Astrocyte of the spinal cord (primary cell): ENCODE results near the gene NKX3-2.

ENCODE experiments used
- DNase-seq: peaks from one replicate; pipeline ENCODE4 v3.0.0; 2011; ENCODE audit warnings: low read depth, low spot score
- H3K4me3 ChIP-seq: 2 replicates; pipeline ENCODE4 v1.5.1; 2011; ENCODE audit warnings: low read depth, mild to moderate bottlenecking, low read length, moderate library complexity
- CTCF ChIP-seq: IDR thresholded peaks from 2 replicates; pipeline ENCODE4 v1.5.1; 2012; ENCODE audit warnings: low read depth, mild to moderate bottlenecking, low read length, inconsistent platforms
- in situ Hi-C: cut with HindIII; loops from 2 replicates; pipeline ENCODE4 v1.10.0; 2017; ENCODE audit warnings: low sequenced_read_pairs

NKX3-2 gene

GRCh38 chr4:13493793-13494192, 50.5 kb downstream of the NKX3-2 start:
- no peak for TF ChIP-seq CTCF
- no peak overlapping the region for H3K4me3 ChIP-seq
- in situ Hi-C loops: no loop called here
- DNase-seq: no peak

- in situ Hi-C loops: no loop called here
- no peak overlapping the region for H3K4me3 ChIP-seq
- no peak for TF ChIP-seq CTCF
- DNase-seq: no peak
These were observed 51.6 kb downstream of the NKX3-2 start for GRCh38 chr4:13492747-13493146.
